Measurements from ENCODE around the gene WIPF2.

DNA sequence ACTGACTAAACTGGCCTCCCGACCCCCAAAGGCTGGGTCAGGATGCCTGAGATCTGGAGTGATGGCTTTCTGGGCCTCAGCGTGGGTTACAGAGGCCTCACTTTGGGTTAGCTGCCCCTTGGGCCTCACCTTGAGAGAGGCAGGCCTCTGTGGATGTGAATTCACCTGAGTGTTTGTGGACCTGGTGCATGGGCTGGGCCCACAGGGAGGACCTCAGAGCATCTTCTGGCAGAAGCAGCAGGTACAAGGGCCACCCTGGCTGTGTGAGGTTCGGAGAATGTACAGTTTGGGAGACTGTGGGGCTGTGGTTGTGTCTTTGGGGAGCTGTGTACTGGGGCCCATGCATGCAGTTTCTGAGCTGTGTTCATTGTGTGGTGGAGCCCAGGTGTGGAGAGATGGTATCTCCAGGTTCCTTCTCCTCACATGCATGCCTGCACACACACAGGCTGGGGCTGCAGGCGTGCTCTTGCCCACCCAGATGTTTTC is 108.2 kb downstream of the WIPF2 start:
- TF ChIP-seq, protein P1, sequence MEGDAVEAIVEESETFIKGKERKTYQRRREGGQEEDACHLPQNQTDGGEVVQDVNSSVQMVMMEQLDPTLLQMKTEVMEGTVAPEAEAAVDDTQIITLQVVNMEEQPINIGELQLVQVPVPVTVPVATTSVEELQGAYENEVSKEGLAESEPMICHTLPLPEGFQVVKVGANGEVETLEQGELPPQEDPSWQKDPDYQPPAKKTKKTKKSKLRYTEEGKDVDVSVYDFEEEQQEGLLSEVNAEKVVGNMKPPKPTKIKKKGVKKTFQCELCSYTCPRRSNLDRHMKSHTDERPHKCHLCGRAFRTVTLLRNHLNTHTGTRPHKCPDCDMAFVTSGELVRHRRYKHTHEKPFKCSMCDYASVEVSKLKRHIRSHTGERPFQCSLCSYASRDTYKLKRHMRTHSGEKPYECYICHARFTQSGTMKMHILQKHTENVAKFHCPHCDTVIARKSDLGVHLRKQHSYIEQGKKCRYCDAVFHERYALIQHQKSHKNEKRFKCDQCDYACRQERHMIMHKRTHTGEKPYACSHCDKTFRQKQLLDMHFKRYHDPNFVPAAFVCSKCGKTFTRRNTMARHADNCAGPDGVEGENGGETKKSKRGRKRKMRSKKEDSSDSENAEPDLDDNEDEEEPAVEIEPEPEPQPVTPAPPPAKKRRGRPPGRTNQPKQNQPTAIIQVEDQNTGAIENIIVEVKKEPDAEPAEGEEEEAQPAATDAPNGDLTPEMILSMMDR (IDR thresholded peaks at IDR 0.05; ENCODE audit: insufficient read depth, low read length, poor library complexity, severe bottlenecking) = no peak
- no peak for TF ChIP-seq EZH2phosphoT487 (conservative IDR thresholded peaks at IDR 0.05; ENCODE audit: low read length)
